Kidney (tissue), 14 donors: Measurements from ENCODE around the gene ITCH. TPM values are rescaled to one million over a fixed set of nuclear protein-coding genes. Genes with fewer than 3 reads are reported as not detected.
"Not testable (repeated sequence)": the region's sequence is repeated elsewhere in the genome, so short reads cannot be mapped to it uniquely, and the experiment has no call there.

Experiments
- DNase-seq, 5 donors: peaks; one replicate each; pipeline ENCODE4 v3.0.0-alpha.2; 2013 to 2020
- FAIRE-seq: peaks from 2 replicates; lab custom pipeline; 2012; peaks lifted over from hg19 to GRCh38; lab: Jason Lieb, UNC
- H3K27ac ChIP-seq, 2 donors: one replicate each; pipeline ENCODE4 v1.7.0; 2013; ENCODE audit warnings: low read depth in 2 of 2, low read length in 2 of 2, inconsistent platforms in 1 of 2
- H3K27me3 ChIP-seq: one replicate; pipeline ENCODE4 v1.7.1; 2013; ENCODE audit warnings: low read length, inconsistent platforms; ENCODE audit not compliant: control insufficient read depth, insufficient read depth
- H3K36me3 ChIP-seq, 3 donors: one replicate each; pipeline versions ENCODE4 v1.7.0 to v1.7.1; 2013; ENCODE audit warnings: low read length in 3 of 3, control low read depth in 1 of 3, inconsistent platforms in 1 of 3; ENCODE audit not compliant: insufficient read depth in 3 of 3, control insufficient read depth in 2 of 3
- H3K4me1 ChIP-seq, 3 donors: one replicate each; pipeline versions ENCODE4 v1.7.0 to v1.7.1; 2013; ENCODE audit warnings: low read length in 3 of 3, inconsistent platforms in 1 of 3, low read depth in 1 of 3; ENCODE audit not compliant: control insufficient read depth in 2 of 3, insufficient read depth in 2 of 3
- H3K4me3 ChIP-seq, 3 donors: one replicate each; pipeline versions ENCODE4 v1.7.0 to v1.8.1; 2013; ENCODE audit warnings: low read length in 3 of 3, control low read depth in 1 of 3, inconsistent platforms in 1 of 3
- H3K9ac ChIP-seq, 3 donors: one replicate each; pipeline versions ENCODE4 v1.7.0 to v1.7.1; 2013; ENCODE audit warnings: low read length in 3 of 3, control low read depth in 1 of 3, inconsistent platforms in 1 of 3
- H3K9me3 ChIP-seq, 3 donors: one replicate each; pipeline versions ENCODE4 v1.7.0 to v1.7.1; 2013; ENCODE audit warnings: low read length in 3 of 3, control low read depth in 1 of 3, inconsistent platforms in 1 of 3; ENCODE audit not compliant: control insufficient read depth in 2 of 3, insufficient read depth in 1 of 3
- CTCF ChIP-seq: IDR thresholded peaks from 3 replicates; pipeline ENCODE4 v1.5.1; 2012; ENCODE audit warnings: mild to moderate bottlenecking, moderate library complexity, borderline replicate concordance; ENCODE audit not compliant: insufficient read depth; ENCODE audit errors: extremely low read depth
- intact Hi-C: fragments of 100-400 bp; cut with DNase I; formaldehyde crosslinking; loops from one replicate; pipeline ENCODE4 v1.11.1; 2022
- polyA plus RNA-seq: library from polyadenylated mRNA; stranded (reverse); fragments of 350-450 nt; fragmentation: Illumina TruSeq; extraction: RNeasy Lipid Tissue Mini Kit (QIAGEN cat#74804); gene quantifications from one replicate; pipeline ENCODE4 v1.2.3, GENCODE V29; 2014; ENCODE audit warnings: low read depth, low replicate concordance; ENCODE audit not compliant: insufficient read depth
- total RNA-seq: library from RNA; stranded (reverse); fragmentation: NEBNext Ultra II Directional; extraction: Animal tissue kit (Norgen Biotek cat#: 25700); gene quantifications from one replicate; pipeline ENCODE4 v1.2.1, GENCODE V29; 2021
- donor health status: control.
- donor health status: control.
- donor health status: control.
- donor health status: control.
- donor health status: control.
- donor health status: DM: yes; HTN: yes; CAD: no.
- donor health status: Normal renal cell carcinoma (clear cell type).

Gene ITCH
- total and polyA plus RNA-seq, 2 donors from 2014 or later, result 10.1 to 63.1 TPM

GRCh38 chr20:34382174-34382573 is 19.1 kb downstream of the ITCH start:
- no peak overlapping the region for H3K9ac ChIP-seq
- H3K36me3 ChIP-seq, result no peaks in the 10 kb centered on the region
- DNase-seq, result no peak
- intact Hi-C loops, result no loop called here
- peaks cover 0 to 27% (median 5%) of the 10 kb centered on the region in 3 donors for H3K4me1 ChIP-seq
- no peak for FAIRE-seq
- TF ChIP-seq CTCF, result no peak
- no peaks in the 10 kb centered on the region for H3K9me3 ChIP-seq
- H3K4me3 ChIP-seq, result no peak overlapping the region
- H3K27ac ChIP-seq, result no peak overlapping the region
- no peaks in the 10 kb centered on the region for H3K27me3 ChIP-seq

- peaks cover 0 to 26% (median 5%) of the 10 kb centered on the region in 3 donors for H3K4me1 ChIP-seq
- FAIRE-seq, H3K27ac ChIP-seq, H3K27me3 ChIP-seq, DNase-seq, H3K9me3 ChIP-seq, H3K4me3 ChIP-seq, H3K9ac ChIP-seq, H3K36me3 ChIP-seq, intact Hi-C loops: not testable (repeated sequence)
Measured at GRCh38 chr20:34382877-34383455, 19.9 kb downstream of the ITCH start.

GRCh38 chr20:34385464-34385863 is 22.4 kb downstream of the ITCH start:
- H3K4me1 ChIP-seq, result peaks cover 0 to 32% (median 10%) of the 10 kb centered on the region in 3 donors

GRCh38 chr20:34388000-34388399 is 24.9 kb downstream of the ITCH start:
- no peaks in the 10 kb centered on the region for H3K27me3 ChIP-seq
- H3K36me3 ChIP-seq, result peaks cover 0 to 2% (median 0%) of the 10 kb centered on the region in 3 donors
- no peak for TF ChIP-seq CTCF
- H3K4me1 ChIP-seq, result peaks cover 0 to 32% (median 10%) of the 10 kb centered on the region in 3 donors
- no peak overlapping the region for H3K27ac ChIP-seq
- FAIRE-seq, result no peak
- no peaks in the 10 kb centered on the region for H3K9me3 ChIP-seq
- intact Hi-C loops, result no loop called here
- H3K9ac ChIP-seq, result no peak overlapping the region
- peak in 3 of 5 donors; percentile 43 to 54 (median 51) for DNase-seq
- no peak overlapping the region for H3K4me3 ChIP-seq

More at GRCh38 chr20:34385464-34385863, 22.4 kb downstream of the ITCH start:
- no peak for FAIRE-seq
- no peak for DNase-seq
- Histone ChIP-seq H3K9ac (no peak overlapping the region), H3K27me3 (no peaks in the 10 kb centered on the region), H3K27ac (no peak overlapping the region), H3K36me3 (no peaks in the 10 kb centered on the region), H3K9me3 (no peaks in the 10 kb centered on the region), H3K4me3 (no peak overlapping the region)
- TF ChIP-seq CTCF, result no peak
- intact Hi-C loops, result no loop called here
